Hematopoietic multipotent progenitor cell treated with erythropoietin and hydrocortisone succinate and interleukin-3 and kit ligand, for 8 days (in vitro differentiated cells): ENCODE results near the gene MPV17.
A peak's percentile ranks its signal among the peaks of the same experiment; 100 is the strongest.
"Not testable (repeated sequence)": the region's sequence is repeated elsewhere in the genome, so short reads cannot be mapped to it uniquely, and the experiment has no call there.

ENCODE experiments used
- DNase-seq: peaks from one replicate; pipeline ENCODE4 v3.0.0-alpha.2; 2015

MPV17 gene, protein sequence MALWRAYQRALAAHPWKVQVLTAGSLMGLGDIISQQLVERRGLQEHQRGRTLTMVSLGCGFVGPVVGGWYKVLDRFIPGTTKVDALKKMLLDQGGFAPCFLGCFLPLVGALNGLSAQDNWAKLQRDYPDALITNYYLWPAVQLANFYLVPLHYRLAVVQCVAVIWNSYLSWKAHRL

DNA sequence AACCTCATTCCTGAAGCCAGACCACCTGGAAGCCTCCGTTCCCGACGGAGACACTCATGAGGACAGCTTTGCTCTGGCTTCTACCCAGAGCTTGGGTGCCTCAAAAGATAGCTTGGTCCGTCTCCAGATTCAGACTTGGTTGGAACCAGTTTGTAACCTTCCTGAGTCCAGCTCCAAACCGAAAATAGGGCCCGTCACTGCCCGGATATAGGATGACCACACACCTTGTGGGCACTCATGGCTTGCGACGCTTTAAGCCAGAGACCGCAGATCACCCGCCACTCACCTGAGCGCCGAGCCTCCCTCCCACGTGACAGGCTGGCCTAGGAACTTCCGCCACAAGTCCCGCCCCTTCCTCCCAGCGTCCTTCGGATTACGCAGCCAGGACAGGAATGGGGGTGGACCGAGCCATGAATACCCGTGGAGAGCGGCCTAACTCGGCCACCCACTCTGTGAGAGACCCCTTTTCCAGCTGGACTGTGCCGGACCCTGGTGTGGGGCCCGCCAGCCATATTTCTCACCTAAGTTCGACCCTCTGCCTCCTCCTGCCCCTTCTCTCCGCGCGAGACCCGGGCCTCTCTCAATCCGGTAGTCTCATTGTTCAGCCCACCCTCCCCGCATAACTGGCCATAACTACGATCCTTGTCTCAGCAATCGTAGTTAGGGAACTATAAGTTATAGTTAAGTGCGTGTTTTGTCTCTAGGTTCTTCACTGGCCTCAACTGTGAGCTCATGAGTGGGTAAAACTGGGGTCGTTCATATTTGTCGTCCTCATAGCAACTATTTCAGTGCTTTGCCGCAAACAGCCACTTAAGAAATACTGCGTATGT is at the start of gene MPV17:
TSS of gene MPV17 (minus strand) at position 332 of the 830 bp plus-strand sequence. CDS start 580 bp downstream, outside the sequence.
- peak; percentile 94 for DNase-seq

DNA sequence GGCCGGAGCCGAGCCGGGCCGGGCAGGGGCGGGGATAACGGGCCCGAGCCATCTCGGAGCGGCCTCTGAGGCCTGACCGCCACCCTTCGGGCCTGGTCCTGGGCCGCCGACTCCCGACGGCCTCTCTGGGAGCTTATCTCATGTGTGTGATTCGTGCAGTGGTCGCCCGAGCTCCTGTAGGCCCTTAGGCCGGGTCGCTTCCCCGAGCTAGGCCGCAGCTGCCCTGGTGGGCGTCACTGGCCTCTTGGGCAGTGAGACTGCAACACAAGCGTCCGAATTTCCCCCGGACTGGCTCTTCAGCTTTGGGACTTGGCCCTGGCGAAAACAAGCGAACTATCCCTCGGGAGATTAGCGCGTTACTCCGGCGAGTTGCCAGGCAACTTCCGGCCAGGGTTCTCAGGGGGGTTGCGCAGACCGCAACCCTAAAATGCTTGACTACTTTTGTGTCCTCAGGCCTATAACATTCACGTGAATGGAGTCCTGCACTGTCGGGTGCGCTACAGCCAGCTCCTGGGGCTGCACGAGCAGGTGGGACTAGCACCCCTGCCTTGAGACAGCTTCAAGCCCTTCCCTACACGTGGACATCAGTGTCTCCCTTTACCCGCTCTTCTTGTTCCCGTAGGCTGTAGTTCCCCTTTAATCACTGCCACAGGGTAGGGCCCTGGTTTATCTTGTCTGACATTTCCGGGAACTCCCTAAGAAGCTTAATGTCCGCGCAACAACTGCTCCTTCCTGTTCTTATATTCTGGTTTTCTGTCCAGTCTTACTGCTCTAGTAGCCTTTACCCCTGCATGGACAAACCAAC is 48.1 kb upstream of the MPV17 start:
- peak; percentile 81 for DNase-seq

DNA sequence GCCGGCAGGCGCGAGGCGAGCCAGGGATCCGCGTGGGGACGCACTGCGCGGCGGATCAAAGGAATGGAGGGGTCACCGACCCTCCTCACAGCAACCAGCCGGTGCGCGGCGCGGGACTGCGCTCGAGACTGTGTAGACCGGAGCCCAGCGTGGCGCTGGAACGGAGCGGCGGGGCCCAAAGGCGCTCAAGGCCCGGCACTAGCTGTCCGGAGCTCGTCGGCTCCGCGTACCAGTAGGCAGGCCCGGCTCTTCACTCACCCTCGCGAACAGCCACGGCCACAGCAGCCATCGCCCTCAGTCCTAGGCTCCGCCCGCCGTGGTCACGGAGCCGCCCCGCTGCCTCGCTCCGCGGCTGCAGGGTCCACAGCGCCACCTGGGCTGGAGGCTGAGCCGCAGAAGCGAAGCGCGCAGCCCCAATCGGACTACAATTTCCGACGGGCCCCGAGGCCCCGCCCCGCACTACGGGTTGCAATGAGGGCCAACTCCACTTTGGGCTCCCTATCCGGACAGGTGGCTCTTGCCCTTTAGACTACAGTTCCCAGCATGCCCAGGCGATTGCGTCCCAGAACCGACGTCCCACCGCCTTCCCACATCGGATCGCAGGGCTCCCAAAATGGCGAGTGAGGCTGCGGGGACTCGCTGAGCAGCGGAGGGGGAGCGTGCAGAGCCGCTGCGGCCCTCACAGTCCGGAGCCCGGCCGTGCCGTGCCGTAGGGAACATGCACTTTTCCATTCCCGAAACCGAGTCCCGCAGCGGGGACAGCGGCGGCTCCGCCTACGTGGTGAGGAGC is 47.3 kb upstream of the MPV17 start, which contains the start of the genes EIF2B4 and SNX17:
TSS of gene EIF2B4 (minus strand) at position 313 of the 790 bp plus-strand sequence. CDS start at position 289, 24 bp downstream.
TSS of gene SNX17 (plus strand) at position 591 of the 790 bp plus-strand sequence. CDS start at position 719, 128 bp downstream.
- peak; percentile 99 for DNase-seq

DNA sequence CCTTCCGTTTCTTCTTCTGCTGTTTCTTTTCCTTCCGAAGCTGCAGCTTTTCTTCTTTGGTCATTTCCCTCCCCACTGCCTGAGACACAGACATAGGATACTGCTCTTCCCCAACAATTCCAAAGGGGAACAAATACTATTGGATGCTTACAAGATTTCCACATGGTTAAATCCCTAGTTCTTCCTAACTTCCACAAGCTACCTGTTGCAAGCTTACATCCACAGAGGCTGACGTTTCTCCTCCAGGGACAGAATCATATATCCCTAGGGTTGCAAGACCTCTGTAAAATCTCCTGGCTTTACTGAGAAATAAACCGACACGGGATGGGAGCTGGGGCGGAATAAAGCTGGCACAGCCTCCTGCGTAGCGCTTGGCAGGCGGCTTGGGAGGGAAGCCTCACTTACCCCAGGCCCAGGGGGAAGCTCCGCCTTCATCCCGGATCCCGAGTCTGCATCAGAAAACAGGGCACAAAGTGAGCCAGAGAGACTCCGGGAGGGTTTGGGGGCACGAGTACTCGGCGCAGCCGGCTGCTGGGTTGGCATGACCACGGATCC is 46.7 kb upstream of the MPV17 start:
- DNase-seq: peak; percentile 59

DNA sequence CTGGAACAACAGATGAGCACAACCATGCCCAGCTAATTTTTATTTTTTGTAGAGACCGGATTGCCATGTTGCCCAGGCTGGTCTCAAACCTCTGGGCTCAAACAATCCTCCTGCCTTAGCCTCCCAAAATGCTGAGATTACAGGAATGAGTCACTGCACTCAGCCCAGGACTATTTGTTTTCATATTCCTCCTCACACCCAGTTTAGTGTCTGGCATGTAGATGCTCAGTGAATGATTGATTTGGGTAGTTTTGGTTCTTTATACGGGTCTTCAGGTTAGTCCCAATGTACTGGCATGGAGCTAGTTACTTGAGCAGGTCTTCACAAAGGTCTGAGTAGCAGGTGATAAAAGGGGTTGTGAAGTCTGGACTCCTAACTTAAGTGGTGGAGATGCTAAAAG is 41.0 kb upstream of the MPV17 start:
- no peak for DNase-seq

DNA sequence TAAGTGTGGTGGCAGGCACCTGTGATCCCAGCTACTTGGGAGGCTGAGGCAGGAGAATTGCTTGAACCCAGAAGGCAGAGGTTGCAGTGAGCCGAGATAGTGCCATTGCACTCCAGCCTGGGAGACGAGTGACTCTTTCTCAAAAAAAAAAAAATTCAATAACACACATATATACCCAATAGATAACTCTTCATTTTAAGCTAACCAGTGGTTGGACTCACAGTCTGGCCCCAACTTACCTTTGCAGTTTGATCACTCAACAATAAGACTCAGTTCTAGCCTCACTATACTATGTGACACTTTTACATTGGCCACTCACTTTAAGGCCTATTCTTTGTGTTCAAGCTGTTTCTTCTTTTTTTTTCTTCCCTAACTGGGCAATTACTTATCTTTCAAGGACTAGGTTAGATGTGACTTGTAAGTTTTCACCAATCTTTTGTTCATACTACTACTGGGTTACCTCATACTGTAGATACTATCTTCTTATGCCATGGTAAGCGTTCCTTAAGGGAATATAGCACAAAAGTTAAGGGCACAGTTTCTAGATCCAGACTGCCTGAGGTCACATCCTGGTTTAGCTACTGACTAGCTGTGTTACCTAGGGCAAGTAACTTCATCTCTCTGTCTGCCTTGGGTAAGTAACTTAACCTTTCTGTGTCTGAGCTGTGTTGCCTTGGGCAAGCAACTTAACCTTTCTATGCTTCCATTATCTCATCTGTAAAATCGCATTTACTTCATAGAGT is 40.0 kb upstream of the MPV17 start:
- DNase-seq: no peak

DNA sequence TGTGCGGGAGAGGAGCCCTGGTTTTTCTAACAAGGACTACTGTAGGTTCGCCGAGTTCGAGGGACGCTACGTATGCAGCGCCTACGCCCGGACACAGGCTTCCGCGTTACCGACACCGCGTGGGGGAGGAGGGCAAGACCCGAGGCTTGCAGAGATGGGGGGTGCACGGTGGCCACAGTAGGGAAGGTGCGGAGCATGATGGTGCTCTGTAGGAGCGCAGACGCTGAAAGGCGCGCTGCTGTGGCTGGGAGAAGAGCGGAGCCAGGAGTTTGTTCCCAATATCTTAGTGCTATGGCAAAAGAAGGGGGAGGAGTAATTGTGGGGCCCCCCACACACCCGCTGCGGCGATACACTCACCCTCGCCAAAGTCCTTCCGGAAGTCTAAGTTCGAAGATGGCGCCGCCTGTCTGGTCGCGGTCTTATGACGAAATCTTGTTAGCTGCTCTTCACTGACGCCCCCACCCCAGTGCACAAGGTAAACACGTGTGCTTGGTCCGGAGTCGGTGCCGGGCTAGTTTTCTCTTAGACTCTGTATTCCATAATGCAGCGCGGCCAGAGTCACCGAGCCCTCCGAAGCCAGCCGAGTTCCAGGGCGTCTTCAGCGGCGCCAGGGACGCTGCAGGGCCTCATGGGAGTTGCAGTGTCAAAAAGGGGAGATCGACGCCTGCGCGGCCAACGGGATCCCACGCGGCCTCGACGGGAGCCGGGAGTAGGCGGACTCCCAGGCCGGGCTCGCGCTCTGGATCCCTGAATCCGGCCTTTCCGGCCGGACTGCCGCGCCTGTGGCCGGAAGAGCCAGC is 33.7 kb upstream of the MPV17 start, which contains the start of gene GTF3C2:
TSS of gene GTF3C2 (minus strand) at position 383 of the 800 bp plus-strand sequence. CDS start 13,210 bp downstream, outside the sequence.
- peak; percentile 99 for DNase-seq

DNA sequence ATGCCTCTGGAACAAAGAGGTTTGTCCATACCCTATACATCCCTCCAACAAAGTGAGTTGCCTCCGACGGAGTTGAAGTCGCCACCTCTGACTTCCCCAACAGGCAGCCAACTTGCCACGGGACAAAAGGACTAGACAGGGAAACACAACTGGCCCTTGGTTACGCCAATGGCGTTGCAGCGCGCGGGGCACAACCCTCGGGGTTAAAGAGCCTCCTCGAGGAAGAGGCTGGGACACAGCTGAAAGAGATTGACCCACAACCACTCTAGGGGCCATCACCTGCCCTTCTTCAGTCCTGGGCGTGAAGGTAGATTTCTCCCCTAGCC is 33.1 kb upstream of the MPV17 start:
- peak; percentile 80 for DNase-seq

DNA sequence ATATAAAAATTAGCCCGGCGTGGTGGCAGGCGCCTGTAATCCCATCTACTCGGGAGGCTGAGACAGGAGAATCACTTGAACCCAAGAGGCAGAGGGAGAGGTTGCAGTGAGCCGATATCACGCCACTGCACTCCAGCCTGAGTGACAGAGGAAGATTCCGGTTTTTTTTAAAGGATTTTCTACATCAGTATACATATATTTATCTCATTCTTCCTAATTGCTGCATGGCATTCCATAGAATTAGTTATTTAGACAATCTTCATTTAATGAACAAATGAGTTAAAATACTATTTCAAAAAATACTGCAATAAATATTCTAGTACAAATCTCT is 31.7 kb upstream of the MPV17 start:
- DNase-seq: no peak

DNA sequence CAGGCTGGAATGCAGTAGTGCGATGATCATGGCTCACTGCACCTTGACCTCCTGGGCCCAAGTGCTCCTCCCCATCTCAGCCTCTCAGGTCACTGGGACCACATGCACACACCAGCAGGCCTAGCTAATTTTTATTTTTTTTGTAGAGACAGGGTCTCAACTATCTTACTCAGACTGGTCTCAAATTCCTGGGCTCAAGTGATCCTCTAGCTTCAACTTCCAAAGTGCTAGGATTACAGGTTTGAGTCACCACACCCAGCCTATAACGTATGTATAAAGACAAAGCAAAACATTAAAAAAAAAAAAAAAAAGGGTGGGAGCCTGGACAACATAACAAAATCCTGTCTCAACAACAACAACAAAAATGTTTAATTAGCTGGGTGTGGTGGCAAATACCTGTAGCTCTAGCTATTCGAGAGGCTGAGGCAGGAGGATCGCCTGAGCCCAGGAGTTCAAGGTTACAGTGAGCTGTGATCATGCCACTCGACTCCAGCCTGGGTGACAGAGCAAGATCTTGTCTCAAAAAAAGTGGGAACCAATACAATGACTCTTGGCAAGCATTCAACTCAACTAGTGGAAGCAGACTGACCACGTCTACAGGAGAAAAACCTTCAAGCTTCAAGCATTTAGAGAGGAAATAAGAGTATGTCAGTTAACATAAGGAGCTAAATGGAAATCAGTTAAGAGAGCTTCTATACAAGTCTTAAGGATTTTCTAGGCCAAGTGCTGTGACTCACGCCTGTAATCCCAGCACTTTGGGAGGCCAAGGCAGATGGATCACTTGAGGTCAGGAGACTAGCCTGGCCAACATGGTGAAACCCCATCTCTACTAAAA is 31.1 kb upstream of the MPV17 start:
- DNase-seq: peak; percentile 79

DNA sequence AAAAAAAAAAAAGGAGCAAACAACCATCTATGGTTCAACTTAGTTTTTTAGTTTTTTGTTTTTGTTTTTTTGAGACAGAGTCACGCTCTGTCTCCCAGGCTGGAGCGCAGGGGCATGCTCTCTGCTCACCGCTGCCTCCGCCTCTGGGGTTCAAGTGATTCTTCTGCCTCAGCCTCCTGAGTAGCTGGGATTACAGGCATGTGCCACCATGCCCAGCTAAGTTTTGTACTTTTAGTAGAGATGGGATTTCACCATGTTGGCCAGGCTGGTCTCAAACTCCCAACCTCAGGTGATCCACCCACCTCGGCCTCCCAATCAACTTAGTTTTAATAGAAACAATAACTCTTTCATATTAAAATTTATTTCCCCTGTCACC is 30.5 kb upstream of the MPV17 start:
- not testable (repeated sequence) for DNase-seq

DNA sequence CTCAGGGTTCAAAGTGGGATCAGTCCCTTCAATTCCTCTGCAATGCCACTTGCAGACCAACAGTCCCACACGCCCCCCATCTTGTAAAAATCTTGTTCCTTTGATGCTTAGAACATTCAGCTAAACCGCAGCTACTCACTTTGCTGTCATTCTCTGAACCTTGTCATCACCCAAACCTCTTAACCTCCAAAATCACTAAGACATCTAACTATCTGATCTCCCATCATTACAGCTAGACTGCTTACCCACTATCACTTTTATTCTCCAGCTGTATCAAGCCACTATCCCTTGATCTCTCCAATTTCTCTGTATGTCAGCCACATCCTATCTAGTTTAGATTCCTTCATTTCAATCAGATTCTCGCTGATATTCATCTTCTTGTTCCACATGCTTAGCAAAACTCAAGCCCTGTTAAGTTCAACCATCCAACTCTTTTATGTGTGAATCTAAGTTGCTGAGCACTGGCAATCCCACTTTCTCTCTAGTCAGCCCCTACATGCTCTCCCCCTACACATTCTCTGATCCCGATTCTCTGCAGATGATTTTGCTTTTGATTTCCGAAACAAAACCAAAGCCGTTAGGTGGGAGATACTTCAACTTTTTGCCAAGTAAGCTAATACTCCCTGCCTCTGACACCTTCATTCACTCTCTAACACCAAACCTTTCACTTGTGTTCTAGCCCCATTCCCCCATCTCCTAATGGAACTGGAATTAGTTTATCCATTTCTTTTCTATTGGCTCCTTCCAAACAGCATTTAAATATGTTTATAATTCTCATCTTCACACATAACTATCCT is 29.1 kb upstream of the MPV17 start:
- DNase-seq: no peak

DNA sequence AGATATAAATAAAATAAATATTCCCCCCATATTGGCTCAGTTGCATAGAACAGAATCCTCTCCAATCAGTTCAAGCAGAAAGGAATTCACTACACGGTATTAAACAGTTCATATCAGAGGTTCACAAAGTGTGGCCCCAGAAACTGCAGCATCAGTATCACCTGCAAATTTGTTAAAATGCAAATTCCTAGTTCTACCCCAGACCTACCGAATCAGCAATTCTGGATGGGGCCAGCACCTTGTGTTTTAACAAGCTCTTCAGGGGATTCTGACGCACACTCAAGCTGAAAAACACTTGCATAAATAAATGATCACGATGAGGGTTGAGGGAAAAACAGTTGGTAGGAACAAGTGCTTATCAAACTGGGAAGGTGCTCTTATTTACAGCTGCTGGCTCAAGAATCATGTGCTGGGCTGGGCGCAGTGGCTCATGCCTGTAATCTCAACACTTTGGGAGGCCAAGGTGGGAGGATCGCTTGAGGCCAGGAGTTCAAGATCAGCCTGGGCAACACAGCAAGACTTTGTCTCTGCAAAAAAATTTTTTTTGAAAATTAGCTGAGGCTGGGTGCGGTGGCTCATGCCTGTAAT is 27.3 kb upstream of the MPV17 start:
- no peak for DNase-seq

DNA sequence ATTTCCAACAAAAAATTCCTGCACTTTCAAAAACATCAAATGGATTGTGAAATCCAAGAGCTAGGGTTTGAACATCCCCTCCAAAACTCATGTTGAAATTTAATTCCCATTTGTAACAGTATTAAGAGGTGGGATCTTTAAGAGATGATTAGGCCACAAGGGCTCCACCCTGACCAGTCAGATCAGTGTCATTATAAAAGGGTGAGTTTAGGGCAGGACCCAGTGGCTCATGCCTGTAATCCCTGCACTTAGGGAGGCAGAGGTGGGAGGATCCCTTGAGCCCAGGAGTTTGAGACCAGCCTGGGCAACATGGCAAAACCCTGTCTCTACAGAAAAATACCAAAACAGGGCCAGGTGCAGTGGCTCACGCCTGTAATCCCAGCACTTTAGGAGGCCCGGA is 24.7 kb upstream of the MPV17 start:
- DNase-seq: no peak

DNA sequence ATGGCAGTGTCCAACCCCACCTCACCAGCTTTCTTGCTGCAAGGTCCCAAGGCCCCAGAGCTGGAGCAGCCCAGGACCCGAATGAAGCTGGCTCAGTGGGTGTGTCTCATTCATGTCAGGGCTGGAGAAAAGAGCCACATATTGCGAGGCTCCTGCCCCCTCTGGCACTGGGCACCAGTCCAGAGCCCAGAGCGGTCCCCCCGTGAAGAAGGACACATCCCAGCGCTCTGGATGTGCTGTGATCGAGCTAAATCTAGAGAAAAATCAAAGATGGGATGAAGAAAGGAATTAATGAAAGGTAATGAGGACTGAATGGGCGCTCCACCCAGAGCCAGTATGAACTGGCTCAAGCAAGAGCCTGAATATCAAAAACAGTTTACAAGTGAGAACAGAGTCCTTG is 13.3 kb upstream of the MPV17 start:
- no peak for DNase-seq

DNA sequence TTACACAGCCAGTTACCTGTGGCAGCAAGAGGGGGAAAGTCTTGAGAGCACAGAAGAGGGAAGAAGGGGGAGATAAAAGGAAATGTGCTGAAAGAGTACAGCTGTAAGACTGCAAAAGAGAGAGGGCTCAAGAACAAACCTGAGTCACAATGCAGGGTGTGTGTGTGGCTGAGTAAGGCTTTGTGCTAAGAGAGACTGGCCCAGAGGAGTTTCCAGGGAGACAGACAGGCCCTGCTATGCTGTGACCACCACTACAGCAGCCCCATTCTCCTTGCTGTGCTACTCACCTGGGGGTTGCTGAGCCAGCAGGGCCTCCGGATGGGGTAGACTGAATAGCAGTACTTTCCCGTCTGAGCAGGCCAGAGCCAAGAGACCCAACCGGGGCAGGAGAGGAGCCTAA is 12.4 kb upstream of the MPV17 start:
- DNase-seq: no peak

DNA sequence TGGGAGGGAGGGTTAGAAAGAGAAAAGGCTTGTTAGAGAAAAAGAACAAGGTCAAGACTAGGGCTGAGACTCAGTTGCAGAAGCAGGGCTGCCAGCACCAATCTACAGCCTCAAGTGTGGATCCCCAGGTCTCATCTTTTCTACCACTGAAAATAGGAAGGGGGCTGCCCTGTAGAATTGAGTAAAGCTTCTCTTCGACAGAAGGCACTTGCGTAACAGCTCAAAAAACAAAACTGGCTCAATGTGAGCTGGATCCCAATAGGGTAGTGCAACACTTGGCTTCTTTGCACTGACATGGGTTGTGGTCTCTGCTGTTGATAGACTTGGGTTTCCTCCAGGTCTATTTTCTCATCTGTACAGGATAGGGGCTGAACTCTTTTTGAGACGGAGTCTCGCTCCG is 1.8 kb upstream of the MPV17 start:
- no peak for DNase-seq

DNA sequence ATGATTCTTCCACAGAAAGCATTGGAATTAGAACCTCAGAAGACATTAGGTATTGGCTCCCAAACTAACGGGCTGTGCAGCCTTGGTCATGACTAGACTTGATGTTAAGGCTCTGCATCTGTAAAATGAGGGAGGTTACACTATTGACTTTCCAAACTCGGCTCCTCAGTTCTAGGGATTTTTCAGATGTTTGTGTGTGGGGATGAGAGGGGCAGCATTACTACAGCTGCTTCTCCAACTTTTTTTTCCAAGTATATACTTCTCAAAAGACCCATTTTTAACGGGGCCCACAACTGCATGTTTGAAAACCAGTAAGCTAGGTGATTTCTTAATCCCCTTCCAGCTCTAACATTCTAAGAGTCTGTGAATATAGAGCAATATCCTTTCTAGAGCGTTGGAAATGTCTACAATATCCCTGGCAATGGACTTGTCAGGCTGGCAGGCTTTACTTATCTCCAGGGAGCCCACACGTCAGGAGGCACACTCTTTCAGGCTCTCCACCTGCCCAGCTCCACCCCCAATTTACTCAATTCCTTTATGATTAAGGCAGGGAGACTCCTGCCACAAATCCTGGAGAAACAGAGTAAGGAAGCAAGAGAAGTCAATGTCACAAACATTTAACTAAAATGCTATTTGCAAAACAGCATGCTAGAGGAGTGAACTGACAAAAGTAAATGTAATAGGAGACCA is 844 bp upstream of the MPV17 start:
- peak; percentile 36 for DNase-seq
